PFSK-1 (cell line): Measurements from ENCODE around the gene ENTPD8.

ENCODE experiments used
- FOXP2 ChIP-seq: optimal IDR thresholded peaks from 2 replicates; pipeline ENCODE3; 2011; ENCODE audit warnings: borderline replicate concordance, control low read depth, inconsistent platforms; ENCODE audit not compliant: insufficient read depth; ENCODE audit errors: extremely low read length, extremely low read depth
- POLR2AphosphoS5 ChIP-seq: IDR thresholded peaks from 2 replicates; pipeline ENCODE4 v1.6.1; 2012; ENCODE audit warnings: low read depth, mild to moderate bottlenecking, control low read depth, low read length, moderate library complexity
- SIN3A ChIP-seq: IDR thresholded peaks from 2 replicates; pipeline ENCODE4 v1.6.1; 2012; ENCODE audit warnings: mild to moderate bottlenecking, low read length, moderate library complexity, borderline replicate concordance; ENCODE audit not compliant: insufficient read depth
- TAF1 ChIP-seq: IDR thresholded peaks from 2 replicates; pipeline ENCODE4 v1.6.1; 2012; ENCODE audit warnings: low read length, control low read depth, borderline replicate concordance; ENCODE audit not compliant: insufficient read depth
- TF ChIP-seq, protein P1 (sequence below), 2 experiments: IDR thresholded peaks; 2 replicates each; pipeline versions ENCODE4 v1.6.1 to v1.8.0; 2011 to 2012; ENCODE audit warnings: low read depth in 2 of 2, low read length in 2 of 2, control low read depth in 1 of 2, inconsistent platforms in 1 of 2, mild to moderate bottlenecking in 1 of 2, moderate library complexity in 1 of 2; ENCODE audit not compliant: insufficient read depth in 1 of 2

ENTPD8 gene

DNA sequence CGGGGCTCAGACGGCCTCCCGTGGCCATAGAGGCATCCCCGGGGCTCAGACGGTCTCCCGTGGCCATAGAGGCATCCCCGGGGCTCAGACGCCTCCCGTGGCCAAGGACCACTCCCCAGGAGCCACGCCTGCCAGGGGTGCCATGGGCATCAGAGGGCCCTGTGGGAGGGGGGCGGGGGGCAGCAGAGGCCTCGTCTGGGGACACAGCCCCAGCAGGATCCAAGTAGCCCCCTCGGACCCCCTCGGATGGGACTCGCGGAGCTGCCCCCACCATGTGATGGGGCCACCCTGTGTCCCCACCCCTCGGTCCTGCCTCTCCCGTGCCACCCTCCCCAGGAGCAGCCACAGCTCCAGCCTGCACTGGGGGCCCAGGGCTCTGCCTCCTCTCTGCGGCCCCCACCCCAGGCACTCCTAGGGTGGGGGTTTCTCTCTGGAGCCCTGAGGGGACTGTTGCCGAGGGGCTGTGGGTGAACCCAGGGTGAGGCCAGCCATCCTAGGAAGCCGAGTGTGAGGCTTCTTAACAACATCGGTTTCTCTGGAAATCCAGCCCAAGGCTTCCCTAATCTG is 2.5 kb downstream of the ENTPD8 start:
- TF ChIP-seq TAF1, result no peak
- TF ChIP-seq, protein P1, sequence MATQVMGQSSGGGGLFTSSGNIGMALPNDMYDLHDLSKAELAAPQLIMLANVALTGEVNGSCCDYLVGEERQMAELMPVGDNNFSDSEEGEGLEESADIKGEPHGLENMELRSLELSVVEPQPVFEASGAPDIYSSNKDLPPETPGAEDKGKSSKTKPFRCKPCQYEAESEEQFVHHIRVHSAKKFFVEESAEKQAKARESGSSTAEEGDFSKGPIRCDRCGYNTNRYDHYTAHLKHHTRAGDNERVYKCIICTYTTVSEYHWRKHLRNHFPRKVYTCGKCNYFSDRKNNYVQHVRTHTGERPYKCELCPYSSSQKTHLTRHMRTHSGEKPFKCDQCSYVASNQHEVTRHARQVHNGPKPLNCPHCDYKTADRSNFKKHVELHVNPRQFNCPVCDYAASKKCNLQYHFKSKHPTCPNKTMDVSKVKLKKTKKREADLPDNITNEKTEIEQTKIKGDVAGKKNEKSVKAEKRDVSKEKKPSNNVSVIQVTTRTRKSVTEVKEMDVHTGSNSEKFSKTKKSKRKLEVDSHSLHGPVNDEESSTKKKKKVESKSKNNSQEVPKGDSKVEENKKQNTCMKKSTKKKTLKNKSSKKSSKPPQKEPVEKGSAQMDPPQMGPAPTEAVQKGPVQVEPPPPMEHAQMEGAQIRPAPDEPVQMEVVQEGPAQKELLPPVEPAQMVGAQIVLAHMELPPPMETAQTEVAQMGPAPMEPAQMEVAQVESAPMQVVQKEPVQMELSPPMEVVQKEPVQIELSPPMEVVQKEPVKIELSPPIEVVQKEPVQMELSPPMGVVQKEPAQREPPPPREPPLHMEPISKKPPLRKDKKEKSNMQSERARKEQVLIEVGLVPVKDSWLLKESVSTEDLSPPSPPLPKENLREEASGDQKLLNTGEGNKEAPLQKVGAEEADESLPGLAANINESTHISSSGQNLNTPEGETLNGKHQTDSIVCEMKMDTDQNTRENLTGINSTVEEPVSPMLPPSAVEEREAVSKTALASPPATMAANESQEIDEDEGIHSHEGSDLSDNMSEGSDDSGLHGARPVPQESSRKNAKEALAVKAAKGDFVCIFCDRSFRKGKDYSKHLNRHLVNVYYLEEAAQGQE (IDR thresholded peaks at IDR 0.05; ENCODE audit: insufficient read depth in 1 of 2, low read depth in 2 of 2, low read length in 2 of 2), result no peak

DNA sequence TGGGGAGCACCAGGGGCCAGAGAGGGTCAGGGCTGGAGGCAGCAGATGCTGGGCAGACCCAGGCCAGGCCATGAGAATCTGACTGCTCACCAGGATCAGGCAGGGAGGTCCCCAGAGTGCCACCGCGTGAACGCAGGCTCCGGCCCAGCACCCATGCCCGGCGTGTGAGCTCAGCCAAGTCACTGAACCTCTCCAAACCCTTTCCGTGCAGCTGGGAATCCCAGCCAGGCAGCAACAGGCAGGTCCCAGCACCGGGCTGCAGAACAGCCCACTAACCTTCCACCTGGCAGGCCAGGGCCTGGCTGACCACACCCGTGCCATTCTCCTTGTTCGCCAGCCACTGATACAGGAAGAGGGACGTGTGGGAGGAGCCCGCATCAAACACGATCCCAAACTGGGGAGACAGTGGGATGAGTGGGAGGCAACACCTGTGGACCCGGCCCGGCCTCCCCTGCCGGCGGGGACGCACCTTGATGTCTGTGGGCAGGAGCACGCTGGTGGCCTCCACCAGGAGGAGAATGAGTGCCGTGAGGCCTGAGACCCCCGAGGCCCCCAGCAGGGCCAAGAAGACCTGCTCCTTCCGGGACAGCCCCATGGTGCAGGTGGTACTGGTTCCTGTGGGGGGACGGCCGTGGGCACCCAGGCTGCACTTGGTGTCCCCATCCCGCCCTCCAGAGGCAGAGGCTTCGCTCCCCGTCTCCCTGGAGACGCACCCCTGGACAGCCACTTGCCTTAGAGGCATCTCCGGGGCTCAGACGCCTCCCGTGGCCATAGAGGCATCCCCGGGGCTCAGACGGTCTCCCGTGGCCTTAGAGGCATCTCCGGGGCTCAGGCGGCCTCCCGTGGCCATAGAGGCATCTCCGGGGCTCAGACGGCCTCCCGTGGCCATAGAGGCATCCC is 3.2 kb downstream of the ENTPD8 start:
- TF ChIP-seq TAF1 (no peak), FOXP2 (no peak), SIN3A (no peak), POLR2AphosphoS5 (no peak)
- TF ChIP-seq, protein P1 (IDR thresholded peaks at IDR 0.05; ENCODE audit: insufficient read depth in 1 of 2, low read depth in 2 of 2, low read length in 2 of 2), result no peak

DNA sequence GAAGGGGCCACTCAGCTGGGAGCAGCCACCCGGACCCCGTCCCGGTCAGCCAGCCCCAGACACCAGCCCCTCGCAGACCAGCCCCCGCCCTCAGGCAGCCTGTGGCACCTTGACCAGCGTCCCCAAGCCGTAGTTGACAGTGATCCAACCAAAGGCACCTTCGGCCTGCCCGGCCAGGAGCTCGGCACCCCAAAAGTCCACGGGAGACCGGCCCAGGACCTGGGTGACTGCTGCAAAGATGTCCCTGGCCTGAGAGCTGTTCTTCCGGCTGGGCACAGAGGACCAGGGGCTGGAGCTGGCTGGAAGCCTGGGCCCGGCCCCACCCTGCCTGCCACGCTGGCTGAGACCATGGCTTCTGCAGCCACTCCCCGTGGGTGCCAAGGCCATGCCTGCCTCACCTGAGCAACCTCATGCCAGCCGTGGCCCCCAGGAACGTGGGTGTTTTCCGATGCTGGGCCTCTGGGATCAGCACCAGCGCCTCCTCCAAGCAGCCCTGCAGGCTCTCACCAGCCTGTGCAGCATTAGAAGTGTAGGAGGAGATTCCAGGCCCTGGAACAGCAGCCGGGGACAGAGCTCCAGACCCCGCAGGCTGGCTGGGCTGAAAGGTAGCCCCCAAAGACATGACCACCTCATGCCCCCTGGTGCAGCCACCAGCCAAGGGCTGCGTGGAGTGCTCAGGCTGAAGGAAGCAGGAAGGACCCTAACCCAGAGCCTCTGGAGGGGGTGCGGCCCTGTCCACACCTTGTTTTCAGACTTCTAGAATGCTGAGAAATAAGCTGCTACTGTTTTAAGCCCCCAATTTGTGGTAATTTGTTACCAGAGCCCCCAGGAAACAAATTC is 4.2 kb downstream of the ENTPD8 start:
- TF ChIP-seq, protein P1 (IDR thresholded peaks at IDR 0.05; ENCODE audit: insufficient read depth in 1 of 2, low read depth in 2 of 2, low read length in 2 of 2), result no peak
- TF ChIP-seq FOXP2 (no peak), POLR2AphosphoS5 (no peak), TAF1 (no peak), SIN3A (no peak)

DNA sequence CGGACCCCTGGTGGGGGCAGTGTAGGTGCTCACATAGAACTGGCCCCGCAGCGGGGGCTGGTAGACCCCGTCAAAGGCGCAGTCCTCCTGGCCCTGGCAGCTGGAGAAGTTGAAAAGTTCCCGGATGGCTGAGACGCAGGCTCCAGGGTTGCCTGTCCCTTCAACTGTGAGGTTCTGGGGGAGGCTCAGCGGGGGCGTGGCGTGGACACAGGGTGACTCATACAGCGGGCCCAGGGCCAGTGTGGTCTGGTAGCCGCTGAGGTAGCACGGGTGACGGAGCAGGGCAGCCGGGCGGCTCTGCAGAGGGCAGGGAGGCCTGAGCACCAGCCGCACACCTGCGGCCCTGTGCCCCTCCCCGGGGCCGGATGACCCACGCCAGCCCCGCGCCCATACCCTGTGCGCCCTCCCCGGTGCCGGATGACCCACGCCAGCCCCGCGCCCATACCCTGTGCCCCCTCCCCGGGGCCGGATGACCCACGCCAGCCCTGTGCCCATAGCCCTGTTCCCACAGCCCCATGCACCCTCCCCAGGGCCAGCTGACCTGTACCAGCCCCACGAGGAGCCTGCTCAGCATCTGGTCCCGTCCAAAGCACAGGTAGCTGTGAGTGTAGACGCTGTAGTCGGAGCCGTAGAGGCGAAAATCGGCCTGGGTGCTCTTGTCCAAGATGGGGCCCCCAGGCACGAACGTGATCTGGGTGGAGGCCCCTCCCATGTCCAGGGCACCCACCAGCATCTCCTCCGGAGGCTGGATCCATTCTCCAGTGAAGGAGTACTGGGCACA is 5.0 kb downstream of the ENTPD8 start:
- no peak for TF ChIP-seq FOXP2

DNA sequence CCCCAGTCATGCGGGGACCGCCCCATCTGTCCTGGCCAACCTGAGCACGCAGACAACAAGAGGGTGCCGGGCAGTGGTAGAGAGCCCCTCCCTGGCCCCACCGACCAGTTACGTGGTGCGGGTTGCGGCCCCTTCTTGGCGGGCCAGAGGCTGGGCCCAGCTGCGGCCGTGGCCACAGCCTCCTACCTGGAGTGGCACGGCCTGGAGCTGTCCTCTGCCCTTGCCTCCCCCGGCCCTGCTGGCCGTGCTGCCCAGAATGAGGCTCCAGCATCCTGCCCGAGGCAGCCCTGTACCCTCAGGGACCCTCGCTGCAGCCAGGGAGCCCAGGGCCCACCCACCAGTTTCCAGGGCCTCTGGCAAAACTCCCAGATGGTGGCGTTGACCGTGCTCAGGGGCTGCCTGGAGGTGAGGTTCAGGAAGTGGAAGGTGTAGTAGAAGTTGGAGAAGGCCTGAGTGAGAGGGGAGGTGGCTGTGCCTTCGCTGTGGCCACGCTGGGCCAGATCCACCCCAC is 5.7 kb downstream of the ENTPD8 start:
- TF ChIP-seq FOXP2 (no peak), TAF1 (no peak), POLR2AphosphoS5 (no peak), SIN3A (no peak)
- TF ChIP-seq, protein P1 (IDR thresholded peaks at IDR 0.05; ENCODE audit: insufficient read depth in 1 of 2, low read depth in 2 of 2, low read length in 2 of 2), result no peak
